Subcutaneous abdominal adipose tissue (tissue), 5 donors: ENCODE results near the gene ARHGAP28.
"Not testable (repeated sequence)": the region's sequence is repeated elsewhere in the genome, so short reads cannot be mapped to it uniquely, and the experiment has no call there.

Source experiments
- H3K27ac ChIP-seq: one replicate; pipeline ENCODE4 v1.7.0; 2013; ENCODE audit warnings: low read depth, mild to moderate bottlenecking, inconsistent platforms, low read length, moderate library complexity
- H3K27me3 ChIP-seq, 5 donors: one replicate each; pipeline ENCODE4 v1.7.0; 2013; ENCODE audit warnings: low read length in 5 of 5, inconsistent platforms in 1 of 5; ENCODE audit not compliant: control insufficient read depth in 5 of 5, insufficient read depth in 4 of 5
- H3K36me3 ChIP-seq, 5 donors: one replicate each; pipeline ENCODE4 v1.7.0; 2013; ENCODE audit warnings: low read length in 5 of 5; ENCODE audit not compliant: control insufficient read depth in 5 of 5, insufficient read depth in 5 of 5
- H3K4me1 ChIP-seq, 5 donors: one replicate each; pipeline ENCODE4 v1.7.0; 2013; ENCODE audit warnings: low read length in 5 of 5, mild to moderate bottlenecking in 3 of 5, moderate library complexity in 1 of 5; ENCODE audit not compliant: control insufficient read depth in 5 of 5, insufficient read depth in 5 of 5
- H3K4me3 ChIP-seq, 5 donors: one replicate each; pipeline ENCODE4 v1.7.0; 2013; ENCODE audit warnings: low read length in 5 of 5, low read depth in 1 of 5
- H3K9ac ChIP-seq, 5 donors: one replicate each; pipeline ENCODE4 v1.7.0; 2013; ENCODE audit warnings: low read length in 5 of 5, mild to moderate bottlenecking in 4 of 5, moderate library complexity in 3 of 5
- H3K9me3 ChIP-seq, 5 donors: one replicate each; pipeline ENCODE4 v1.7.0; 2013; ENCODE audit warnings: low read length in 5 of 5; ENCODE audit not compliant: control insufficient read depth in 5 of 5
- donor health status: healthy.
- donor health status: healthy.
- donor health status: healthy.
- donor health status: healthy.
- donor health status: healthy.

The ARHGAP28 gene

GRCh38 chr18:6929370-6930102, 200.0 kb downstream of the ARHGAP28 start:
- no peaks in the 10 kb centered on the region for H3K27me3 ChIP-seq
- H3K9ac ChIP-seq: no peak overlapping the region

GRCh38 chr18:6934859-6935258, 205.3 kb downstream of the ARHGAP28 start:
- Histone ChIP-seq H3K4me1 (peaks cover 0 to 11% (median 0%) of the 10 kb centered on the region in 5 donors), H3K27ac (no peak overlapping the region), H3K36me3 (no peaks in the 10 kb centered on the region)

More at GRCh38 chr18:6929370-6930102, 200.0 kb downstream of the ARHGAP28 start:
- no peaks in the 10 kb centered on the region for H3K9me3 ChIP-seq
- no peak overlapping the region for H3K4me3 ChIP-seq
- H3K4me1 ChIP-seq: no peaks in the 10 kb centered on the region
- no peaks in the 10 kb centered on the region for H3K36me3 ChIP-seq
- no peak overlapping the region for H3K27ac ChIP-seq

GRCh38 chr18:6938003-6938402, 208.5 kb downstream of the ARHGAP28 start:
- Histone ChIP-seq H3K4me3 (peak overlapping the region in 2 of 5 donors; percentile 48 to 50), H3K27ac (no peak overlapping the region)

More at GRCh38 chr18:6934859-6935258, 205.3 kb downstream of the ARHGAP28 start:
- Histone ChIP-seq H3K27me3 (no peaks in the 10 kb centered on the region), H3K4me3 (no peak overlapping the region), H3K9me3 (peaks cover 0 to 3% (median 0%) of the 10 kb centered on the region in 5 donors), H3K9ac (no peak overlapping the region)

GRCh38 chr18:6938403-6938802, 208.9 kb downstream of the ARHGAP28 start:
- H3K9ac ChIP-seq, H3K27me3 ChIP-seq, H3K36me3 ChIP-seq, H3K27ac ChIP-seq, H3K4me3 ChIP-seq, H3K9me3 ChIP-seq: not testable (repeated sequence)
- H3K4me1 ChIP-seq: peaks cover 0 to 11% (median 0%) of the 10 kb centered on the region in 5 donors

More at GRCh38 chr18:6938003-6938402, 208.5 kb downstream of the ARHGAP28 start:
- peaks cover 0 to 11% (median 0%) of the 10 kb centered on the region in 5 donors for H3K4me1 ChIP-seq
- H3K9ac ChIP-seq: no peak overlapping the region
- H3K36me3 ChIP-seq: no peaks in the 10 kb centered on the region
- H3K9me3 ChIP-seq: peaks cover 0 to 3% (median 0%) of the 10 kb centered on the region in 5 donors
- peaks cover 0 to 3% (median 0%) of the 10 kb centered on the region in 5 donors for H3K27me3 ChIP-seq

GRCh38 chr18:6939972-6940371, 210.5 kb downstream of the ARHGAP28 start:
- Histone ChIP-seq H3K36me3 (no peaks in the 10 kb centered on the region), H3K9ac (no peak overlapping the region), H3K27me3 (peaks cover 0 to 3% (median 0%) of the 10 kb centered on the region in 5 donors), H3K4me1 (peaks cover 0 to 11% (median 0%) of the 10 kb centered on the region in 5 donors), H3K27ac (no peak overlapping the region), H3K9me3 (peaks cover 0 to under 1% (median 0%) of the 10 kb centered on the region in 5 donors), H3K4me3 (no peak overlapping the region)

- Histone ChIP-seq H3K4me3 (no peak overlapping the region), H3K9me3 (no peaks in the 10 kb centered on the region), H3K4me1 (peaks cover 0 to 11% (median 0%) of the 10 kb centered on the region in 5 donors), H3K9ac (no peak overlapping the region), H3K27me3 (peaks cover 0 to 3% (median 0%) of the 10 kb centered on the region in 5 donors), H3K27ac (no peak overlapping the region), H3K36me3 (no peaks in the 10 kb centered on the region)
These were observed 210.9 kb downstream of the ARHGAP28 start for GRCh38 chr18:6940451-6940850.

GRCh38 chr18:6941996-6942395, 212.5 kb downstream of the ARHGAP28 start:
- Histone ChIP-seq H3K9ac (no peak overlapping the region), H3K9me3 (no peaks in the 10 kb centered on the region), H3K4me3 (no peak overlapping the region), H3K27ac (no peak overlapping the region), H3K36me3 (no peaks in the 10 kb centered on the region), H3K27me3 (peaks cover 0 to 3% (median 0%) of the 10 kb centered on the region in 5 donors), H3K4me1 (peaks cover 0 to 6% (median 0%) of the 10 kb centered on the region in 5 donors)

GRCh38 chr18:6942742-6943141, 213.2 kb downstream of the ARHGAP28 start:
- peaks cover 0 to 3% (median 0%) of the 10 kb centered on the region in 5 donors for H3K27me3 ChIP-seq
- no peaks in the 10 kb centered on the region for H3K36me3 ChIP-seq
- no peak overlapping the region for H3K27ac ChIP-seq
- no peaks in the 10 kb centered on the region for H3K9me3 ChIP-seq
- no peak overlapping the region for H3K9ac ChIP-seq
- no peak overlapping the region for H3K4me3 ChIP-seq
- H3K4me1 ChIP-seq: peaks cover 0 to 4% (median 0%) of the 10 kb centered on the region in 5 donors

GRCh38 chr18:6943143-6943542, 213.6 kb downstream of the ARHGAP28 start:
- no peak overlapping the region for H3K9ac ChIP-seq
- H3K4me3 ChIP-seq: no peak overlapping the region
- no peaks in the 10 kb centered on the region for H3K9me3 ChIP-seq
- H3K4me1 ChIP-seq: peaks cover 0 to 2% (median 0%) of the 10 kb centered on the region in 5 donors
- H3K27me3 ChIP-seq: peaks cover 0 to 3% (median 0%) of the 10 kb centered on the region in 5 donors
- H3K36me3 ChIP-seq: no peaks in the 10 kb centered on the region
- H3K27ac ChIP-seq: no peak overlapping the region

GRCh38 chr18:6947338-6948030, 218.0 kb downstream of the ARHGAP28 start:
- Histone ChIP-seq H3K36me3 (no peaks in the 10 kb centered on the region), H3K9ac (no peak overlapping the region), H3K4me1 (no peaks in the 10 kb centered on the region), H3K27ac (no peak overlapping the region), H3K4me3 (no peak overlapping the region), H3K9me3 (no peaks in the 10 kb centered on the region), H3K27me3 (no peaks in the 10 kb centered on the region)
